CD4-positive, alpha-beta T cell (primary cell): Measurements from ENCODE around the gene NKAIN2. TPM values are rescaled to one million over a fixed set of nuclear protein-coding genes. Genes with fewer than 3 reads are reported as not detected.

Source experiments
- ATAC-seq: fragments of 200-7000 bp; cut with Tn5 transposase; one replicate; pipeline ENCODE4 v1.10.0; 2022; ENCODE audit warnings: mild to moderate bottlenecking; ENCODE audit not compliant: poor library complexity
- CTCF ChIA-PET: fragments of 350-600 bp; sonication (Branson Sonifier 250); formaldehyde crosslinking; loops from one replicate; lab custom pipeline; 2021; ENCODE audit warnings: antibody characterized with exemption, inconsistent platforms; lab: Charles Lee
- POLR2A ChIA-PET: fragments of 350-600 bp; sonication (Branson Sonifier 250); formaldehyde crosslinking; loops from one replicate; lab custom pipeline; 2021; ENCODE audit warnings: antibody characterized with exemption, inconsistent platforms; lab: Charles Lee
- DNase-seq, 14 experiments: peaks; one replicate each; pipeline ENCODE4 v3.0.0-alpha.2; 2013 to 2020; ENCODE audit warnings: mixed read lengths in 2 of 14
- H3K27ac ChIP-seq, 2 donors: one replicate each; pipeline versions ENCODE4 v1.5.1 to v1.7.0; 2013; ENCODE audit warnings: low read length in 2 of 2, low read depth in 1 of 2, mild to moderate bottlenecking in 1 of 2
- H3K27me3 ChIP-seq, 2 experiments: 1 replicate in 1 of 2; 2 replicates in 1 of 2; pipeline versions ENCODE4 v1.6.1 to v1.7.0; 2013; ENCODE audit warnings: low read length in 2 of 2, control low read depth in 1 of 2, mild to moderate bottlenecking in 1 of 2, moderate library complexity in 1 of 2; ENCODE audit not compliant: insufficient read depth in 2 of 2, control insufficient read depth in 1 of 2
- H3K36me3 ChIP-seq: one replicate; pipeline ENCODE4 v1.6.1; 2013; ENCODE audit warnings: low read length, control low read depth; ENCODE audit not compliant: insufficient read depth
- H3K4me1 ChIP-seq: one replicate; pipeline ENCODE4 v1.6.1; 2013; ENCODE audit warnings: low read length, control low read depth; ENCODE audit not compliant: insufficient read depth
- H3K4me3 ChIP-seq: one replicate; pipeline ENCODE4 v1.5.1; 2013; ENCODE audit warnings: mild to moderate bottlenecking, low read length, moderate library complexity
- H3K9me3 ChIP-seq, 2 experiments: 1 replicate in 1 of 2; 2 replicates in 1 of 2; pipeline versions ENCODE4 v1.6.1 to v1.7.0; 2013; ENCODE audit warnings: low read length in 2 of 2, mild to moderate bottlenecking in 2 of 2, control low read depth in 1 of 2, moderate library complexity in 1 of 2; ENCODE audit not compliant: control insufficient read depth in 1 of 2, insufficient read depth in 1 of 2
- H3K27ac Mint-ChIP-seq: one replicate; pipeline ENCODE4 v1.8.0; 2020; ENCODE audit warnings: mixed read lengths
- H3K27me3 Mint-ChIP-seq: one replicate; pipeline ENCODE4 v1.8.0; 2021; ENCODE audit warnings: mixed read lengths
- H3K36me3 Mint-ChIP-seq: one replicate; pipeline ENCODE4 v1.8.0; 2021; ENCODE audit warnings: low read depth, mixed read lengths
- H3K4me1 Mint-ChIP-seq: one replicate; pipeline ENCODE4 v1.8.0; 2021; ENCODE audit warnings: low read depth, mixed read lengths
- H3K4me3 Mint-ChIP-seq: one replicate; pipeline ENCODE4 v1.8.0; 2020; ENCODE audit warnings: mild to moderate bottlenecking, mixed read lengths
- H3K9me3 Mint-ChIP-seq: one replicate; pipeline ENCODE4 v1.8.0; 2020; ENCODE audit warnings: mixed read lengths
- CTCF ChIP-seq: fragments of 200-600 bp; IDR thresholded peaks from one replicate; pipeline ENCODE4 v1.8.0; 2022; ENCODE audit warnings: antibody characterized with exemption, mild to moderate bottlenecking
- intact Hi-C, 2 experiments: fragments of 100-400 bp; cut with DNase I in 1 of 2; cut with micrococcal nuclease in 1 of 2; formaldehyde crosslinking; loops; one replicate each; pipeline versions ENCODE4 v1.15.1 to v1.9.0; 2023 to 2025; cut with DNase I, micrococcal nuclease
- total RNA-seq, 174 experiments: library from RNA in 2 of 174; stranded (reverse) in 2 of 174; gene quantifications; one replicate each; pipeline ENCODE4 v1.2.3 and lab custom pipeline; 2021 to 2026

NKAIN2 gene
- total RNA-seq, 2 experiments from 2014 or later: not detected

- intact Hi-C loops: no loop called here
- no peak overlapping the region for H3K27ac ChIP-seq
- no peaks in the 10 kb centered on the region for H3K4me1 ChIP-seq
- no peaks in the 10 kb centered on the region for H3K27me3 ChIP-seq
- no peak overlapping the region for H3K4me3 ChIP-seq
- Mint-ChIP-seq H3K36me3 (no peaks in the 10 kb centered on the region), H3K9me3 (no peaks in the 10 kb centered on the region), H3K4me3 (no peak overlapping the region), H3K4me1 (no peaks in the 10 kb centered on the region), H3K27me3 (no peaks in the 10 kb centered on the region), H3K27ac (no peak overlapping the region)
- ATAC-seq (no peak), DNase-seq (no peak)
- H3K9me3 ChIP-seq: no peaks in the 10 kb centered on the region
- H3K36me3 ChIP-seq: no peaks in the 10 kb centered on the region
- ChIA-PET POLR2A (no interaction called here), CTCF (no interaction called here)
- TF ChIP-seq CTCF: no peak
Observed at GRCh38 chr6:124825564-124825963, 1021.9 kb downstream of the NKAIN2 start.

GRCh38 chr6:124829822-124830221 is 1026.2 kb downstream of the NKAIN2 start:
- no peak for ATAC-seq
- no peak for TF ChIP-seq CTCF
- no peak for DNase-seq
- H3K27me3 ChIP-seq: no peaks in the 10 kb centered on the region
- H3K4me1 Mint-ChIP-seq: no peaks in the 10 kb centered on the region
- no peak overlapping the region for H3K27ac ChIP-seq
- no peaks in the 10 kb centered on the region for H3K4me1 ChIP-seq
- H3K27ac Mint-ChIP-seq: no peak overlapping the region
- H3K9me3 Mint-ChIP-seq: no peaks in the 10 kb centered on the region
- ChIA-PET POLR2A (no interaction called here), CTCF (no interaction called here)
- no peak overlapping the region for H3K4me3 Mint-ChIP-seq
- no peaks in the 10 kb centered on the region for H3K36me3 ChIP-seq
- H3K36me3 Mint-ChIP-seq: no peaks in the 10 kb centered on the region
- H3K27me3 Mint-ChIP-seq: no peaks in the 10 kb centered on the region
- no peak overlapping the region for H3K4me3 ChIP-seq
- intact Hi-C loops: no loop called here
- H3K9me3 ChIP-seq: no peaks in the 10 kb centered on the region

GRCh38 chr6:124830506-124830905 is 1026.8 kb downstream of the NKAIN2 start:
- DNase-seq (no peak), ATAC-seq (no peak)
- Histone ChIP-seq H3K36me3 (no peaks in the 10 kb centered on the region), H3K4me1 (no peaks in the 10 kb centered on the region), H3K4me3 (no peak overlapping the region), H3K27ac (no peak overlapping the region), H3K9me3 (no peaks in the 10 kb centered on the region), H3K27me3 (no peaks in the 10 kb centered on the region)
- H3K9me3 Mint-ChIP-seq: no peaks in the 10 kb centered on the region
- no peaks in the 10 kb centered on the region for H3K27me3 Mint-ChIP-seq
- POLR2A ChIA-PET: no interaction called here
- intact Hi-C loops: no loop called here
- H3K27ac Mint-ChIP-seq: no peak overlapping the region
- TF ChIP-seq CTCF: no peak
- H3K36me3 Mint-ChIP-seq: no peaks in the 10 kb centered on the region
- no peak overlapping the region for H3K4me3 Mint-ChIP-seq
- CTCF ChIA-PET: no interaction called here
- H3K4me1 Mint-ChIP-seq: no peaks in the 10 kb centered on the region
